ENCODE data around the gene AHDC1.

GRCh38 chr1:27628712-27629111 is 24.8 kb upstream of the AHDC1 start:
- no peak for TF ChIP-seq CTCF (IDR thresholded peaks at IDR 0.05)
- no peak for TF ChIP-seq POLR2A (IDR thresholded peaks at IDR 0.05)
